Choroid plexus epithelial cell (primary cell): ENCODE data around the gene ADAMTS8.

Source experiments
- DNase-seq: peaks from one replicate; pipeline ENCODE4 v3.0.0-alpha.2; 2010; ENCODE audit warnings: low read depth
- H3K4me3 ChIP-seq: 2 replicates; pipeline ENCODE4 v1.5.1; 2011; ENCODE audit warnings: low read depth, mild to moderate bottlenecking, control low read depth, low read length, moderate library complexity
- TF ChIP-seq, protein P1 (sequence below): conservative IDR thresholded peaks from 2 replicates; pipeline ENCODE4 v1.5.1; 2011; ENCODE audit warnings: low read depth, mild to moderate bottlenecking, control low read depth, inconsistent platforms, low read length, moderate library complexity

ADAMTS8 gene

GRCh38 chr11:130452940-130453339 lies 24.5 kb upstream of the ADAMTS8 start:
- TF ChIP-seq, protein P1, sequence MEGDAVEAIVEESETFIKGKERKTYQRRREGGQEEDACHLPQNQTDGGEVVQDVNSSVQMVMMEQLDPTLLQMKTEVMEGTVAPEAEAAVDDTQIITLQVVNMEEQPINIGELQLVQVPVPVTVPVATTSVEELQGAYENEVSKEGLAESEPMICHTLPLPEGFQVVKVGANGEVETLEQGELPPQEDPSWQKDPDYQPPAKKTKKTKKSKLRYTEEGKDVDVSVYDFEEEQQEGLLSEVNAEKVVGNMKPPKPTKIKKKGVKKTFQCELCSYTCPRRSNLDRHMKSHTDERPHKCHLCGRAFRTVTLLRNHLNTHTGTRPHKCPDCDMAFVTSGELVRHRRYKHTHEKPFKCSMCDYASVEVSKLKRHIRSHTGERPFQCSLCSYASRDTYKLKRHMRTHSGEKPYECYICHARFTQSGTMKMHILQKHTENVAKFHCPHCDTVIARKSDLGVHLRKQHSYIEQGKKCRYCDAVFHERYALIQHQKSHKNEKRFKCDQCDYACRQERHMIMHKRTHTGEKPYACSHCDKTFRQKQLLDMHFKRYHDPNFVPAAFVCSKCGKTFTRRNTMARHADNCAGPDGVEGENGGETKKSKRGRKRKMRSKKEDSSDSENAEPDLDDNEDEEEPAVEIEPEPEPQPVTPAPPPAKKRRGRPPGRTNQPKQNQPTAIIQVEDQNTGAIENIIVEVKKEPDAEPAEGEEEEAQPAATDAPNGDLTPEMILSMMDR, result no peak
- no peak overlapping the region for H3K4me3 ChIP-seq
- DNase-seq, result no peak

- no peak for DNase-seq
- no peak overlapping the region for H3K4me3 ChIP-seq
- TF ChIP-seq, protein P1, result no peak
Measured at GRCh38 chr11:130452176-130452575, 23.8 kb upstream of the ADAMTS8 start.

DNA sequence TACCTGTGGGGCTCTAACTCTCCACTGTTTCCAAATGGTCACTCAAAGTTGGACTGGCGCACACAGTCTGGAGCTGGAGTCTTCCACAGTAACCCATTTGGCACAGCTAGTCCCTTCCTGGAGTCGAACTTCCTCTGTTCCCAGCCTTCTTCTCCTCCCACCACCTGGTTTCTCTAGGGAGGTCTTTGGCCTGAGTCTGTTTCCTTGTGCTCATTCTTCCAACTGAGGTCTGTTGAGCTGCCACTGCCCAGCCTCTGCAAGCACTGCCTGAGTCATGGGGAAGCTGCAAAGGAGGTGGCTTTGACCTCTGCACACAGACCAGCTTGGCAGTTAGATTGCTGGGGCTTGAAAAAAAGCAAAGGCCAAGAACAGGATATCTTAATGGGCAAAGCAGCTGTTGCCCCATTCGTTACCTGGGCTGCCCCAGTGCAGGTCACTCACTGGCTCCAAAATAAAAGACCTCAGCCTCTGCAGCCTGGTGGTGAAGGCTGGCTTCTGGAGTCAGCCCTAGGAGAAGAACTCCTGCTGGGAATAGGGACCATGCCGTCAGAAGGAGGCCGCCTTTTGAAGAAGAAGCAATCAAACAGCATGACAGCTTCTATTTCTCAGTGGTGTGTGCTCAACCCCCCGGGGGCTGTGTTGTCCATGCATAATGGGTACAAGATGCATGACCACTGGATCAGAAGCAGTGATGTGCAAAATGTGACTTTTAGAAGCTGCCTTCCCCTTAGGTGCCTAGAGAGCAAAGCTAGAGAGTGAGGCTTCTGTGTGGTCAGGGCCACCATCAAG lies 23.0 kb upstream of the ADAMTS8 start:
- TF ChIP-seq, protein P1, result peak; percentile 0
- DNase-seq, result peak; percentile 40
- peak overlapping the region; percentile 70 for H3K4me3 ChIP-seq

DNA sequence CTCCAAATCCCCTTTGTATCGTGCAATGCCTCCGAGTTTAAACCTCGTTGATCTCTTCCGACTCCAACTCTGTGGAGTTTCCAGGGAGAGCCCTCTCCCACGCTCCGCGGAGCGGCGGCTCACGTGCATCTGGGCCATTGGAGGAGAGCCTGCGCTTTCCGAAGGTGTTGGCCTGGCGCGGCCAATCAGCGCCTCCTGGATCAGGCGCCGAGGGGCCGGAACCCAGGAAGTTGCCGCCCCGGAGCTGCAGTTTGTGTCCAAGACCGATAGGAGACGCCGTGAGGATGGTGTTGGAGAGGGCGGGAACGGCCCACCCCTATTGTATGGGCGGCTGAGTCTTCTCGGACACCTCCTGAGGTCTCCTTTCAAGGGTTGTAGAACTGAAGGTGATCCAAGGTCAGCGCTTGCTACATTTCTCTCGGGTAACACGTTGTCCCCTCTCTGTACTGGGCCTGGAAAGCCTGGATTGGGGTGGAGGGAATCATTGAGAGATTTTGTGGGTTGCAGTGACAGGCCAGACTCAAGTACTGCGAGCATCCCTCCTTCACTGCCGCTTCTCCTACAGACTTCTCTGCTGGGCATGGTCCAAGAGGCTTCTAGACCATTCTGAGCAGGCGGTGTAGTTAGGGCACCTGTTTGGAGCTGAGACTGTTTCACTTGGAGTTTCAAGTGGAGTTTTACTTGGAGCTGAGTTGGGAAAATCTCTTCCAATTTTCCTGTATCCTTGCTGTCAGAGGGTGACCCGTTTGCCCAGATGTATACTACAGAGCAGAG lies 21.8 kb upstream of the ADAMTS8 start:
- peak; percentile 93 for DNase-seq
- peak overlapping the region; percentile 70 for H3K4me3 ChIP-seq
- TF ChIP-seq, protein P1, result peak; percentile 87

DNA sequence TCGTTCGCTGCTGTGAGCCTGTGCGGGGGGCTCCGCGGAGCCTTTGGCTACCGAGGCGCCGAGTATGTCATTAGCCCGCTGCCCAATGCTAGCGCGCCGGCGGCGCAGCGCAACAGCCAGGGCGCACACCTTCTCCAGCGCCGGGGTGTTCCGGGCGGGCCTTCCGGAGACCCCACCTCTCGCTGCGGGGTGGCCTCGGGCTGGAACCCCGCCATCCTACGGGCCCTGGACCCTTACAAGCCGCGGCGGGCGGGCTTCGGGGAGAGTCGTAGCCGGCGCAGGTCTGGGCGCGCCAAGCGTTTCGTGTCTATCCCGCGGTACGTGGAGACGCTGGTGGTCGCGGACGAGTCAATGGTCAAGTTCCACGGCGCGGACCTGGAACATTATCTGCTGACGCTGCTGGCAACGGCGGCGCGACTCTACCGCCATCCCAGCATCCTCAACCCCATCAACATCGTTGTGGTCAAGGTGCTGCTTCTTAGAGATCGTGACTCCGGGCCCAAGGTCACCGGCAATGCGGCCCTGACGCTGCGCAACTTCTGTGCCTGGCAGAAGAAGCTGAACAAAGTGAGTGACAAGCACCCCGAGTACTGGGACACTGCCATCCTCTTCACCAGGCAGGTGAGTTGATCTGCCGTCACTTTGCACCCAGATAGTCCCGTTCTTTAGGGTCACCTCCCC lies 21.0 kb upstream of the ADAMTS8 start:
- TF ChIP-seq, protein P1, result no peak
- H3K4me3 ChIP-seq, result peak overlapping the region; percentile 70
- DNase-seq, result no peak

DNA sequence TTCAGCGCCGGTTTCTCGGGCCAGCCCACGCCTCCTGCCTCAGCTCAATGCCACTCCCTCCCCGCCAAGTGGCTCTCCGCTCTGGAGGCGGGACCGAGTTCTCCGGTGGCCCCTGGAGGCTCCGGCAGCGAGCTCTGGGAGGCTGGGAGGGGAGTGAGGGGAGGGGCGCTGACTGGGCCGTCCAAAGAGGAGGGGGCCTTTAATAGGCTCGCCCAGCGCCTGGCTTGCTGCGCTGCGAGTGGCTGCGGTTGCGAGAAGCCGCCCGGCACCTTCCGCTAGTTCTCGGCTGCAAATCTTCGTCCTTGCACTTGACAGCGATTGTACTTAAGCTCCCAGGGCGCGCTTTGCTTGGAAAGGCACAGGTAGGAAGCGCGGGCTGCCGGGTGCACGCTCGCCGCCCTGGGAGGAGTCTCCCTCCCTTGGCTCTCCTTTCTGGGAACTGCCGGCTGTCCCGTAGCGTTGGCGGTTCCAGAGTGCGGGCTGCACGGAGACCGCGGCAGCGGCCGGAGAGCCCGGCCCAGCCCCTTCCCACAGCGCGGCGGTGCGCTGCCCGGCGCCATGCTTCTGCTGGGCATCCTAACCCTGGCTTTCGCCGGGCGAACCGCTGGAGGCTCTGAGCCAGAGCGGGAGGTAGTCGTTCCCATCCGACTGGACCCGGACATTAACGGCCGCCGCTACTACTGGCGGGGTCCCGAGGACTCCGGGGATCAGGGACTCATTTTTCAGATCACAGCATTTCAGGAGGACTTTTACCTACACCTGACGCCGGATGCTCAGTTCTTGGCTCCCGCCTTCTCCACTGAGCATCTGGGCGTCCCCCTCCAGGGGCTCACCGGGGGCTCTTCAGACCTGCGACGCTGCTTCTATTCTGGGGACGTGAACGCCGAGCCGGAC lies 20.3 kb upstream of the ADAMTS8 start, which contains the start of gene ADAMTS15:
ADAMTS15 (plus strand) TSS at position 230 of the 894 bp plus-strand sequence; CDS start at position 559, 329 bp downstream.
- H3K4me3 ChIP-seq, result peak within 1 kb of the TSS; percentile 70
- TF ChIP-seq, protein P1, result no peak
- DNase-seq, result peak; percentile 93
